RKO (cell line): ENCODE results near the gene CDH23.

ENCODE experiments used
- DNase-seq: peaks from one replicate; pipeline ENCODE4 v3.0.0-alpha.2; 2016; ENCODE audit warnings: low spot score

Gene CDH23

GRCh38 chr10:71623098-71623985 is 226.6 kb downstream of the CDH23 start:
- peak; percentile 8 for DNase-seq

- no peak for DNase-seq
These were observed 227.2 kb downstream of the CDH23 start for GRCh38 chr10:71623986-71624291.

- no peak for DNase-seq
These were observed 228.9 kb downstream of the CDH23 start for GRCh38 chr10:71625445-71626175.

GRCh38 chr10:71627230-71627939 is 230.7 kb downstream of the CDH23 start:
- DNase-seq, result no peak

- no peak for DNase-seq
These were observed 231.2 kb downstream of the CDH23 start for GRCh38 chr10:71627956-71628355.

GRCh38 chr10:71629131-71629530 is 232.4 kb downstream of the CDH23 start:
- DNase-seq, result no peak

- no peak for DNase-seq
These were observed 233.4 kb downstream of the CDH23 start for GRCh38 chr10:71630168-71630567.

GRCh38 chr10:71631007-71631861 is 234.5 kb downstream of the CDH23 start:
- DNase-seq, result no peak

- no peak for DNase-seq
These were observed 235.6 kb downstream of the CDH23 start for GRCh38 chr10:71632200-71632820.

- DNase-seq, result no peak
These were observed 236.3 kb downstream of the CDH23 start for GRCh38 chr10:71632896-71633600.

- DNase-seq, result no peak
These were observed 237.2 kb downstream of the CDH23 start for GRCh38 chr10:71633920-71634319.

GRCh38 chr10:71634531-71635164 is 237.9 kb downstream of the CDH23 start:
- no peak for DNase-seq

GRCh38 chr10:71635251-71635866 is 238.6 kb downstream of the CDH23 start:
- DNase-seq, result no peak

- DNase-seq, result no peak
These were observed 239.1 kb downstream of the CDH23 start for GRCh38 chr10:71635867-71636266.

GRCh38 chr10:71636588-71636987 is 239.9 kb downstream of the CDH23 start:
- DNase-seq, result no peak

GRCh38 chr10:71637305-71637704 is 240.6 kb downstream of the CDH23 start:
- no peak for DNase-seq

GRCh38 chr10:71638064-71638821 is 241.5 kb downstream of the CDH23 start:
- no peak for DNase-seq

- DNase-seq, result no peak
These were observed 242.4 kb downstream of the CDH23 start for GRCh38 chr10:71638822-71639719.
